Superior temporal gyrus (tissue), 1 donor: ENCODE results near the gene IFIT1.
"Not testable (repeated sequence)": the region's sequence is repeated elsewhere in the genome, so short reads cannot be mapped to it uniquely, and the experiment has no call there.

ENCODE experiments used
- DNase-seq: peaks from one replicate; pipeline ENCODE4 v3.0.0-alpha.2; 2016; ENCODE audit errors: extremely low spot score

Gene IFIT1

GRCh38 chr10:89440226-89441009, 48.0 kb downstream of the IFIT1 start:
- DNase-seq = no peak

- DNase-seq = no peak
These were observed 49.9 kb downstream of the IFIT1 start for GRCh38 chr10:89442289-89442688.

DNA sequence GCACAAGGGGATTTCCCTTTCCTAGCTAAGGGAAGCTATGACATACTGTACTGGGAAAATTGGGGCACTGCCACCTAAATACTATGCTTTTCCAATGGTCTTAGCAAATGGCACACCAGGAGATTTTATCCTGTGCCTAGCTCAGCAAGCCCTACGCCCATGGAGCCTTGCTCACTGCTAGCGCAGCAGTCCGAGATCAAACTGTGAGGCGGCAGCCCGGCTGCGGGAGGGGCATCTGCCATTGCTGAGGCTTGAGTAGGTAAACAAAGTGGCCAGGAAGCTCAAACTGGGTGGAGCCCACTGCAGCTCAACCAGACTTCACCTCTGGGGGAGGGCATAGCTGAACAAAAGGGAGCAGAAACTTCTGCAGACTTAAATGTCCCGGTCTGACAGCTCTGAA, 52.4 kb downstream of the IFIT1 start:
- not testable (repeated sequence) for DNase-seq

DNA sequence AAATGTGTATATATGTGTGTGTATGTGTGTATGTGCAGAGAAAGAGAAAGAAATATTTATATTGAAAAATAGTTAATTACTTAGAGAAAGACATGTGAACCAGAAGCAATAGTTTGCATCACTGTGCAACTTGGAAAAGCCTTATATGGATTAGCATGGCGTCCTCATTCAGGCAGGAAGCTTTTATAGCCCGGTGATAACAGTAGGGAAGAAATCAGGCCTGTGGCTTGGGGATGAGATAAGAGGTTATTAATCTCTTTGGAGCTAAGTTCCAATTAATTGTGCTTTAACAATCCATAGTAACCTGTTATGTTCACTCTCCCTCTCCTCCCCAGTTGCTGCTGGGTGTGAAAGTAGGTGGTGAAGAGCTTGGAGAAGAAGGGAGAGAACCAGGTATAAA, 58.5 kb downstream of the IFIT1 start:
- DNase-seq = no peak

GRCh38 chr10:89452193-89452592, 59.8 kb downstream of the IFIT1 start:
- DNase-seq = no peak

DNA sequence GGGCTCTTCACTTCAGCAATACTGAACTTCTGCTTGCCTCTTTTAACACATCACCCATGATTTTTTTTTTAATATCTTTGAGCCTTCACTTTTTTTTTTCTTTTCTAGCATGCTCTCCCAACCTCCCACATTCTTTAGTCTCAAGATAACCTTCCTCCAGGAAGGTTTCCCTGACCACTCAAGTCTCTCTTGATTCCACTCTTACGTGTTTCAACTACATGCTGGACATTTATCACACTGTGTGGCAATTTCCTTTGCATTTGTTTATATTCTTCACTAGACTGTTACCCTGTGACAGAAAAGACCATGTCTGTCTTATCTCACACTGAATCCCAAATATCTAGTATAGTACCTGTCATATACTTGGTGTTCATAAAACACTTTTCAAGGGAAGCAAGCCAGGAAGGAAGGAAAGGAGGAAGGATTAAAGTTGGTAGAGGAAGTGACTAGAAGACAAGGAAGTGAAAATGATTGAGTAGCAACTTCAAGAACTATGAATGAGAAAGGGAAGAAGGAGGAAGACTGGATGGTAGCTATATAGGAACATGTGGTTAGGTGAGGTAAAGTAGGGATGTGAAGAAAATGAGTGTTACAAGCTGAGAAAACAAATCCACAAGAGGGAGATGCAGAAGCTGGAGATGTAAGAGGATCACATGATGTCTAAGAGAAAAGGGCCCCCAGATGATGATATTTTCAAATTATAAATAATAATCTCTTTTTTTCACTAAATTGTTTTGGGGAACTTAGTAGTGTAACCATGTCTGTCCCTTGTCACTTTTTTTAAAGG, 62.3 kb downstream of the IFIT1 start:
- DNase-seq = no peak
